H9 (cell line): Measurements from ENCODE around the gene KANK4. TPM values are rescaled to one million over a fixed set of nuclear protein-coding genes. Genes with fewer than 3 reads are reported as not detected.

ENCODE experiments used
- DNase-seq: peaks from one replicate; pipeline ENCODE4 v3.0.0-alpha.2; 2017
- H2AFZ ChIP-seq: one replicate; pipeline ENCODE4 v1.6.1; 2013; ENCODE audit warnings: mild to moderate bottlenecking, low read length, control low read depth, moderate library complexity
- H2AK5ac ChIP-seq: 2 replicates; pipeline ENCODE4 v1.6.1; 2013; ENCODE audit warnings: low read length, control low read depth, mixed read lengths; ENCODE audit not compliant: insufficient read length
- H2BK120ac ChIP-seq: one replicate; pipeline ENCODE4 v1.6.1; 2013; ENCODE audit warnings: low read depth, mild to moderate bottlenecking, low read length, control low read depth, inconsistent platforms; ENCODE audit not compliant: poor library complexity, severe bottlenecking
- H2BK12ac ChIP-seq: 2 replicates; pipeline ENCODE4 v1.6.1; 2013; ENCODE audit warnings: low read length, control low read depth, mixed read lengths, low read depth; ENCODE audit not compliant: insufficient read length
- H2BK15ac ChIP-seq: 2 replicates; pipeline ENCODE4 v1.6.1; 2013; ENCODE audit warnings: low read depth, low read length, control low read depth
- H2BK20ac ChIP-seq: one replicate; pipeline ENCODE4 v1.6.1; 2013; ENCODE audit warnings: low read depth, mild to moderate bottlenecking, low read length, control low read depth, inconsistent platforms; ENCODE audit not compliant: poor library complexity, severe bottlenecking
- H2BK5ac ChIP-seq: 2 replicates; pipeline ENCODE4 v1.6.1; 2013; ENCODE audit warnings: low read length, control low read depth, mixed read lengths; ENCODE audit not compliant: insufficient read length
- H3K14ac ChIP-seq: 2 replicates; pipeline ENCODE4 v1.6.1; 2013; ENCODE audit warnings: low read length, control low read depth; ENCODE audit not compliant: insufficient read depth
- H3K18ac ChIP-seq: 2 replicates; pipeline ENCODE4 v1.6.1; 2013; ENCODE audit warnings: low read depth, mild to moderate bottlenecking, mixed read lengths, low read length, control low read depth; ENCODE audit not compliant: insufficient read length
- H3K23ac ChIP-seq: 2 replicates; pipeline ENCODE4 v1.6.1; 2013; ENCODE audit warnings: low read length, control low read depth, mixed read lengths, low read depth; ENCODE audit not compliant: insufficient read length
- H3K23me2 ChIP-seq: 2 replicates; pipeline ENCODE4 v1.6.1; 2013; ENCODE audit warnings: low read depth, mild to moderate bottlenecking, mixed read lengths, low read length, control low read depth; ENCODE audit not compliant: insufficient read length, poor library complexity, severe bottlenecking
- H3K27ac ChIP-seq: 2 replicates; pipeline ENCODE4 v1.5.1; 2013; ENCODE audit warnings: low read length, control low read depth, mixed read lengths, low read depth; ENCODE audit not compliant: insufficient read length
- H3K27me3 ChIP-seq: 2 replicates; pipeline ENCODE4 v1.6.1; 2013; ENCODE audit warnings: low read length, control low read depth, inconsistent platforms; ENCODE audit not compliant: insufficient read depth
- H3K4ac ChIP-seq: 2 replicates; pipeline ENCODE4 v1.6.1; 2013; ENCODE audit warnings: low read depth, mild to moderate bottlenecking, control low read depth, inconsistent platforms, low read length, moderate library complexity
- H3K4me1 ChIP-seq: 2 replicates; pipeline ENCODE4 v1.6.1; 2013; ENCODE audit warnings: low read length, control low read depth, inconsistent platforms; ENCODE audit not compliant: insufficient read depth
- H3K4me2 ChIP-seq: 2 replicates; pipeline ENCODE4 v1.6.1; 2013; ENCODE audit warnings: low read length, control low read depth, mixed read lengths; ENCODE audit not compliant: insufficient read length, insufficient read depth
- H3K56ac ChIP-seq: 2 replicates; pipeline ENCODE4 v1.6.1; 2013; ENCODE audit warnings: low read depth, mild to moderate bottlenecking, mixed read lengths, low read length, control low read depth; ENCODE audit not compliant: insufficient read length
- H3K79me1 ChIP-seq: 2 replicates; pipeline ENCODE4 v1.6.1; 2013; ENCODE audit warnings: low read depth, mild to moderate bottlenecking, moderate library complexity, low read length, control low read depth, inconsistent platforms; ENCODE audit not compliant: insufficient read depth, poor library complexity, severe bottlenecking
- H3K79me2 ChIP-seq: 2 replicates; pipeline ENCODE4 v1.6.1; 2013; ENCODE audit warnings: low read length, control low read depth, inconsistent platforms; ENCODE audit not compliant: insufficient read depth
- H3K9ac ChIP-seq: 2 replicates; pipeline ENCODE4 v1.6.1; 2013; ENCODE audit warnings: low read length, control low read depth, mixed read lengths; ENCODE audit not compliant: insufficient read length; ENCODE audit errors: extremely low read depth
- H3K9me3 ChIP-seq: one replicate; pipeline ENCODE4 v1.6.1; 2013; ENCODE audit warnings: low read depth, low read length, inconsistent platforms; ENCODE audit not compliant: control insufficient read depth
- H3T11ph ChIP-seq: one replicate; pipeline ENCODE4 v1.6.1; 2013; ENCODE audit warnings: mild to moderate bottlenecking, low read length, control low read depth, inconsistent platforms
- H4K20me1 ChIP-seq: one replicate; pipeline ENCODE4 v1.6.1; 2013; ENCODE audit not compliant: control insufficient read depth, insufficient read length, insufficient read depth
- H4K5ac ChIP-seq: 2 replicates; pipeline ENCODE4 v1.6.1; 2013; ENCODE audit warnings: low read depth, mild to moderate bottlenecking, mixed read lengths, low read length, control low read depth; ENCODE audit not compliant: insufficient read length
- H4K8ac ChIP-seq: replicated peaks from 2 replicates; pipeline ENCODE4 v1.6.1; 2013; ENCODE audit warnings: low read length, control low read depth, mixed read lengths, low read depth; ENCODE audit not compliant: insufficient read length
- H4K91ac ChIP-seq: 2 replicates; pipeline ENCODE4 v1.6.1; 2013; ENCODE audit warnings: low read depth, mild to moderate bottlenecking, moderate library complexity, mixed read lengths, low read length, control low read depth; ENCODE audit not compliant: insufficient read length
- H3K27ac Mint-ChIP-seq, 3 experiments: 2 replicates in 2 of 3; 3 replicates in 1 of 3; pipeline ENCODE4 v1.8.0; 2020 to 2021; ENCODE audit warnings: mixed read lengths in 3 of 3, mild to moderate bottlenecking in 1 of 3, moderate library complexity in 1 of 3
- H3K27me3 Mint-ChIP-seq: 2 replicates; pipeline ENCODE4 v1.8.0; 2021; ENCODE audit warnings: low read depth, mild to moderate bottlenecking, moderate library complexity, mixed read lengths
- H3K36me3 Mint-ChIP-seq, 3 experiments: 2 replicates in 2 of 3; 3 replicates in 1 of 3; pipeline ENCODE4 v1.8.0; 2020 to 2021; ENCODE audit warnings: low read depth in 3 of 3, mixed read lengths in 3 of 3; ENCODE audit not compliant: insufficient read depth in 1 of 3
- H3K4me1 Mint-ChIP-seq, 2 experiments: 2 replicates each; pipeline ENCODE4 v1.8.0; 2020; ENCODE audit warnings: mixed read lengths in 2 of 2
- H3K4me3 Mint-ChIP-seq, 2 experiments: 2 replicates in 1 of 2; 3 replicates in 1 of 2; pipeline ENCODE4 v1.8.0; 2020 to 2021; ENCODE audit warnings: mild to moderate bottlenecking in 2 of 2, mixed read lengths in 2 of 2, moderate library complexity in 1 of 2
- H3K9me3 Mint-ChIP-seq, 2 experiments: 2 replicates in 1 of 2; 3 replicates in 1 of 2; pipeline ENCODE4 v1.8.0; 2020; ENCODE audit warnings: mild to moderate bottlenecking in 2 of 2, mixed read lengths in 2 of 2, moderate library complexity in 1 of 2
- CTCF ChIP-seq: fragments of 200-600 bp; sonication (generic); conservative IDR thresholded peaks from 3 replicates; pipeline ENCODE4 v1.8.0; 2021; ENCODE audit warnings: antibody characterized with exemption, mild to moderate bottlenecking
- WGBS: extraction: QIAGEN DNeasy Blood & Tissue Kit; methylation state at CpG from one replicate; pipeline ENCODE4 v1.1.7; 2013; ENCODE audit warnings: missing lambda C conversion rate, low lambda C conversion rate, mixed read lengths; ENCODE audit not compliant: insufficient read length; ENCODE audit errors: extremely low coverage; 5-methylcytosine and 5-hydroxymethylcytosine counted together
- total RNA-seq: library from RNA; stranded (reverse); gene quantifications from 2 replicates; pipeline ENCODE4 v1.2.1, GENCODE V29; 2021

KANK4 gene
- total RNA-seq, 1 experiment from 2014 or later: 0.15 TPM

- DNase-seq: no peak
- H2BK20ac ChIP-seq: no peak overlapping the region
- H3K27me3 ChIP-seq: no peaks in the 10 kb centered on the region
- H3K9me3 ChIP-seq: no peaks in the 10 kb centered on the region
- no peak overlapping the region for H4K5ac ChIP-seq
- no peak overlapping the region for H3K27ac ChIP-seq
- no peaks in the 10 kb centered on the region for H3K79me2 ChIP-seq
- no peak overlapping the region for H3K23ac ChIP-seq
- H3K18ac ChIP-seq: no peak overlapping the region
- no peak overlapping the region for H2BK15ac ChIP-seq
- H2BK12ac ChIP-seq: no peak overlapping the region
- Mint-ChIP-seq H3K36me3 (peaks cover 8 to 11% (median 9%) of the 10 kb centered on the region in 3 experiments; a peak in 6 of 7 replicates), H3K27ac (peak overlapping the region in 1 of 3 experiments; percentile 42; a peak in 3 of 7 replicates), H3K9me3 (no peaks in the 10 kb centered on the region), H3K4me1 (peaks cover 55 to 58% of the 10 kb centered on the region in 2 experiments), H3K4me3 (no peak overlapping the region), H3K27me3 (no peaks in the 10 kb centered on the region)
- H2AFZ ChIP-seq: no peak overlapping the region
- H3K79me1 ChIP-seq: no peaks in the 10 kb centered on the region
- H3K4me1 ChIP-seq: peaks cover 7% of the 10 kb centered on the region; the same call in 1 of the 2 replicates
- H3K23me2 ChIP-seq: no peaks in the 10 kb centered on the region
- H3K9ac ChIP-seq: no peak overlapping the region
- no peak overlapping the region for H4K91ac ChIP-seq
- no peak overlapping the region for H3K14ac ChIP-seq
- no peak overlapping the region for H3K4me2 ChIP-seq
- no peak overlapping the region for H3K56ac ChIP-seq
- H2AK5ac ChIP-seq: no peak overlapping the region
- WGBS: no CpG with 5 or more reads among the region's 7 CpGs
- no peak overlapping the region for H2BK120ac ChIP-seq
- no peak for TF ChIP-seq CTCF
- no peak overlapping the region for H3K4ac ChIP-seq
- H4K20me1 ChIP-seq: no peaks in the 10 kb centered on the region
- H3T11ph ChIP-seq: no peak overlapping the region
- H4K8ac ChIP-seq: no peak overlapping the region
- no peak overlapping the region for H2BK5ac ChIP-seq
Measured at GRCh38 chr1:62233926-62234450, 85.2 kb downstream of the KANK4 start.
